SK-N-SH treated with all-trans-retinoic acid at 6 μM for 48 hours (cell line): Measurements from ENCODE around the gene BAG1.

Source experiments
- ISL1 ChIP-seq: fragments of 250-450 bp; sonication (Bioruptor Pico); IDR thresholded peaks from 2 replicates; pipeline ENCODE4 v2.1.2; 2022; ENCODE audit warnings: mild to moderate bottlenecking, moderate library complexity
- OSR1 ChIP-seq: fragments of 250-450 bp; sonication (Bioruptor Pico); IDR thresholded peaks from 2 replicates; pipeline ENCODE4 v1.8.0; 2022; ENCODE audit warnings: moderate library complexity, mild to moderate bottlenecking, inconsistent platforms
- PPARA ChIP-seq: fragments of 250-450 bp; sonication (Bioruptor Pico); IDR thresholded peaks from 2 replicates; pipeline ENCODE4 v1.5.0; 2020; ENCODE audit warnings: mild to moderate bottlenecking, borderline replicate concordance
- RARB ChIP-seq: fragments of 250-450 bp; sonication (Bioruptor Pico); IDR thresholded peaks from 2 replicates; pipeline ENCODE4 v1.8.0; 2021; ENCODE audit warnings: mild to moderate bottlenecking, moderate library complexity
- TCF4 ChIP-seq: fragments of 250-450 bp; sonication (Bioruptor Pico); IDR thresholded peaks from 2 replicates; pipeline ENCODE4 v1.8.0; 2021; ENCODE audit warnings: mild to moderate bottlenecking, moderate library complexity, borderline replicate concordance
- TOX ChIP-seq: fragments of 250-450 bp; sonication (Bioruptor Pico); IDR thresholded peaks from 2 replicates; pipeline ENCODE4 v1.8.0; 2021; ENCODE audit warnings: mild to moderate bottlenecking, moderate library complexity, borderline replicate concordance
- ZC3H10 ChIP-seq: fragments of 250-450 bp; sonication (Bioruptor Pico); IDR thresholded peaks from 2 replicates; pipeline ENCODE4 v1.5.1; 2021; ENCODE audit warnings: mild to moderate bottlenecking, moderate library complexity
- ZFP3 ChIP-seq: fragments of 250-450 bp; sonication (Bioruptor Pico); IDR thresholded peaks from 2 replicates; pipeline ENCODE4 v1.5.0; 2020; ENCODE audit warnings: mild to moderate bottlenecking, moderate library complexity
- ZFP30 ChIP-seq: fragments of 450-650 bp; formaldehyde crosslinking; IDR thresholded peaks from 2 replicates; pipeline ENCODE4 v1.5.0; 2022; ENCODE audit warnings: mild to moderate bottlenecking, moderate library complexity
- TF ChIP-seq, protein P1 (sequence below): fragments of 250-450 bp; sonication (Bioruptor Pico); IDR thresholded peaks from 2 replicates; pipeline ENCODE4 v1.5.0; 2020; ENCODE audit warnings: mild to moderate bottlenecking, moderate library complexity
- TF ChIP-seq, protein P2 (sequence below): fragments of 250-450 bp; sonication (Bioruptor Pico); IDR thresholded peaks from 2 replicates; pipeline ENCODE4 v1.8.0; 2020; ENCODE audit warnings: mild to moderate bottlenecking, moderate library complexity, borderline replicate concordance
- TF ChIP-seq, protein P3 (sequence below): fragments of 250-450 bp; sonication (Bioruptor Pico); IDR thresholded peaks from 2 replicates; pipeline ENCODE4 v1.5.1; 2020; ENCODE audit warnings: low read depth, mild to moderate bottlenecking, moderate library complexity

GRCh38 chr9:33255471-33255870, 9.0 kb downstream of the BAG1 start:
- TF ChIP-seq, protein P1, sequence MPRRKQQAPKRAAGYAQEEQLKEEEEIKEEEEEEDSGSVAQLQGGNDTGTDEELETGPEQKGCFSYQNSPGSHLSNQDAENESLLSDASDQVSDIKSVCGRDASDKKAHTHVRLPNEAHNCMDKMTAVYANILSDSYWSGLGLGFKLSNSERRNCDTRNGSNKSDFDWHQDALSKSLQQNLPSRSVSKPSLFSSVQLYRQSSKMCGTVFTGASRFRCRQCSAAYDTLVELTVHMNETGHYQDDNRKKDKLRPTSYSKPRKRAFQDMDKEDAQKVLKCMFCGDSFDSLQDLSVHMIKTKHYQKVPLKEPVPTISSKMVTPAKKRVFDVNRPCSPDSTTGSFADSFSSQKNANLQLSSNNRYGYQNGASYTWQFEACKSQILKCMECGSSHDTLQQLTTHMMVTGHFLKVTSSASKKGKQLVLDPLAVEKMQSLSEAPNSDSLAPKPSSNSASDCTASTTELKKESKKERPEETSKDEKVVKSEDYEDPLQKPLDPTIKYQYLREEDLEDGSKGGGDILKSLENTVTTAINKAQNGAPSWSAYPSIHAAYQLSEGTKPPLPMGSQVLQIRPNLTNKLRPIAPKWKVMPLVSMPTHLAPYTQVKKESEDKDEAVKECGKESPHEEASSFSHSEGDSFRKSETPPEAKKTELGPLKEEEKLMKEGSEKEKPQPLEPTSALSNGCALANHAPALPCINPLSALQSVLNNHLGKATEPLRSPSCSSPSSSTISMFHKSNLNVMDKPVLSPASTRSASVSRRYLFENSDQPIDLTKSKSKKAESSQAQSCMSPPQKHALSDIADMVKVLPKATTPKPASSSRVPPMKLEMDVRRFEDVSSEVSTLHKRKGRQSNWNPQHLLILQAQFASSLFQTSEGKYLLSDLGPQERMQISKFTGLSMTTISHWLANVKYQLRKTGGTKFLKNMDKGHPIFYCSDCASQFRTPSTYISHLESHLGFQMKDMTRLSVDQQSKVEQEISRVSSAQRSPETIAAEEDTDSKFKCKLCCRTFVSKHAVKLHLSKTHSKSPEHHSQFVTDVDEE (CRISPR knock-in tag), result no peak
- TF ChIP-seq, protein P2, sequence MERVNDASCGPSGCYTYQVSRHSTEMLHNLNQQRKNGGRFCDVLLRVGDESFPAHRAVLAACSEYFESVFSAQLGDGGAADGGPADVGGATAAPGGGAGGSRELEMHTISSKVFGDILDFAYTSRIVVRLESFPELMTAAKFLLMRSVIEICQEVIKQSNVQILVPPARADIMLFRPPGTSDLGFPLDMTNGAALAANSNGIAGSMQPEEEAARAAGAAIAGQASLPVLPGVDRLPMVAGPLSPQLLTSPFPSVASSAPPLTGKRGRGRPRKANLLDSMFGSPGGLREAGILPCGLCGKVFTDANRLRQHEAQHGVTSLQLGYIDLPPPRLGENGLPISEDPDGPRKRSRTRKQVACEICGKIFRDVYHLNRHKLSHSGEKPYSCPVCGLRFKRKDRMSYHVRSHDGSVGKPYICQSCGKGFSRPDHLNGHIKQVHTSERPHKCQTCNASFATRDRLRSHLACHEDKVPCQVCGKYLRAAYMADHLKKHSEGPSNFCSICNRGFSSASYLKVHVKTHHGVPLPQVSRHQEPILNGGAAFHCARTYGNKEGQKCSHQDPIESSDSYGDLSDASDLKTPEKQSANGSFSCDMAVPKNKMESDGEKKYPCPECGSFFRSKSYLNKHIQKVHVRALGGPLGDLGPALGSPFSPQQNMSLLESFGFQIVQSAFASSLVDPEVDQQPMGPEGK (CRISPR knock-in tag), result no peak
- TF ChIP-seq ZFP30, result no peak
- no peak for TF ChIP-seq RARB (CRISPR knock-in tag)
- TF ChIP-seq, protein P3, sequence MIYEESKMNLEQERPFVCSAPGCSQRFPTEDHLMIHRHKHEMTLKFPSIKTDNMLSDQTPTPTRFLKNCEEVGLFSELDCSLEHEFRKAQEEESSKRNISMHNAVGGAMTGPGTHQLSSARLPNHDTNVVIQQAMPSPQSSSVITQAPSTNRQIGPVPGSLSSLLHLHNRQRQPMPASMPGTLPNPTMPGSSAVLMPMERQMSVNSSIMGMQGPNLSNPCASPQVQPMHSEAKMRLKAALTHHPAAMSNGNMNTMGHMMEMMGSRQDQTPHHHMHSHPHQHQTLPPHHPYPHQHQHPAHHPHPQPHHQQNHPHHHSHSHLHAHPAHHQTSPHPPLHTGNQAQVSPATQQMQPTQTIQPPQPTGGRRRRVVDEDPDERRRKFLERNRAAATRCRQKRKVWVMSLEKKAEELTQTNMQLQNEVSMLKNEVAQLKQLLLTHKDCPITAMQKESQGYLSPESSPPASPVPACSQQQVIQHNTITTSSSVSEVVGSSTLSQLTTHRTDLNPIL (CRISPR knock-in tag), result no peak
- TF ChIP-seq ISL1 (CRISPR knock-in tag), result no peak
- no peak for TF ChIP-seq TCF4 (CRISPR knock-in tag)
- no peak for TF ChIP-seq ZC3H10 (CRISPR knock-in tag)
- TF ChIP-seq TOX, result no peak
- TF ChIP-seq ZFP3 (CRISPR knock-in tag), result no peak
- TF ChIP-seq OSR1 (CRISPR knock-in tag), result no peak
- no peak for TF ChIP-seq PPARA (CRISPR knock-in tag)
